Measurements from ENCODE around the gene AVPR2.

The AVPR2 gene

DNA sequence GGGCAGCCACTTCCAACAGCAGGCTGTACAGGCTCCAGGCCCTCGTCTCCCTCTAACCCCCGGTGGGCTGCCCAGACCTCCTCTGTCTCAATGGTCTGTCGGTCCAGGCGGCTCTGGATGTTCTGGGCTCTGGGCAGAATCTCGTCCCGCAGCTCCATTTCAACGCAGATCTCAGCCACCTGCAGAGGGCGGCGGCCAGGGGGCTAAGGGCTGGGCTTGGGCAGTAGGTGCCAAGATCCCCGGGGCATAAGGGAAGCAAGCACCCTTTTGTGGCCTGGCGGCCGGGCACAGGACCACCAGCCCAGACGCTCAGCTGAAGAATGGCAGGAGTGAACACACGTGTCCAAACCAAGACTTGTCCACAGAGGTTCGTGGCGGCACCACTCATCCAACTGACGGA lies 9.2 kb downstream of the AVPR2 start:
- no peak for DNase-seq (ENCODE audit: low spot score)

DNA sequence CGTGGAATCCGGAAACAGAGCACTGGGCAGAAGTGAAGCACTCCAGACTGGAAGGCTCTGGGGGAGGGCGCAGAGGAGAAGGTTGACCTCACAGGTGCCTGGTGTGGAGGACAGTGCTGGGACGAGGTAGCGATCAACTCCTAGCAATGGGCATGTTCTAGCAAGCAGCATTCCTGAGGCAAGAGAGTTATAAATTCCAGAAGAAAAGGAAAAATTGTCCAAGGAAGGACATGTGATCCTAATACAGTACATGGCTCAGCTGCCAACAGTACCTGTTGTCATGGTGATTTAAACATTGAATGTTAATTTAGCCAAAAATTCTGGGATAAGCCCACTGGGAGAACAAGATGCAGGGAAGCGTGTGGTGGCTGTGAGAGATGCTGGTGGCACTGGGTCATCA lies 13.4 kb downstream of the AVPR2 start:
- DNase-seq (ENCODE audit: low spot score): no peak

DNA sequence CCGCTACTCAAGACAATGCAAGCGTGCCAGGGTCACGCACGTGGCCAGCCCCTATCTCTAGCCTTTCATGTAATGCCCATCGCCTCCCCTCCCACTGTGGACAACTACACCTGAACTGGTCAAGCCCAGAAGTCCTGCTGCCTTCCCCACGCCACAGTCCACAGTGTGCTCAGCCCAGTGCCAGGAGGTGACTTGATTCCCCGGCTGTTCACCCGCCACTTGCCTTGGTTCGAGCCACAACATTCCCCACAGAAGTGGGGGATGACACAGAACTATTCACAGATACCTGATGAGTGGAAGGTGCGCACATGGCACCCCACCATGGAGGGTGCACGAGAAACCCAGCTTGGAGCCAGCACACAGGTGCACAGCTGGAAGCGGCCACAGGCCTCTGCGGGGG lies 14.8 kb downstream of the AVPR2 start:
- DNase-seq (ENCODE audit: low spot score): no peak

DNA sequence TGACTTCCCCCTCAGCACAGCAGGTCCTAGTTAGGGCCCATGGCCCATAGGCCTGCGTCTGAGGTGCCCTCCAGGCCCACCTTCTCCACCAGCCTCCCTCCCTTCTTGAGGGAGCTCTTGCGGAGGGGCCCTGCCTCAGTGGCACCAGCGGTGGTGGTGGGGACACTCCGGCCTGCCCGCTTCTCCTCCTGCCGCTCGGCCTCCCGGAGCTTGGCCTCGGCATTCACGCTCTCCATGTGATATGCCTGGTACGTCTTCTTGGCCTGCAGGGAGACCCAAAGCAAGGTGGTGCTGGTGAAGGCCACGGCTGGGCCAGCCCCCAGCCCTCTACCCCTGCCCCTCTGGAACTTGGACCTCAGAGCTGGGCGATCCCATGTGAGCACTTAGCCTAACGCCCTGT lies 16.1 kb downstream of the AVPR2 start:
- DNase-seq (ENCODE audit: low spot score): no peak

DNA sequence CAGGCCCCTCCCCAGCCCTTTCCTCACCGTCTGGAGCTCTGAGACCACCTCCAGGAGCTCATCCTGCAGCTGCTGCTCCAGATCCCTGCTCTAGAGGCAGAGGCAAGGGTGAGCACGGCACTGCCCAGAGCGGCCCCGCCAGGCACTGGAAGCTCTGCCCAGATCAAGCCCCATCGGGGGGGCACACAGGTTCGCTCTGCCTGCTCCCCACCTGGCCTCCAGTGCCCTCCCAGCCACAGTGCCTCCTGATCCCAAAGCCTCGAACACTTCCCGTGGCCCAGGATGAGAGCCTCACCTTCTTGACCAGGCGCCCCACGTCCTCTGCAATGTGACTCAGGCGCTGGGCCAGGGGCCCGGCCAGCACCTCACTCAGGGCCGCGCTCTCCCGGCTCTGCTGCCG lies 16.6 kb downstream of the AVPR2 start:
- DNase-seq (ENCODE audit: low spot score): no peak

DNA sequence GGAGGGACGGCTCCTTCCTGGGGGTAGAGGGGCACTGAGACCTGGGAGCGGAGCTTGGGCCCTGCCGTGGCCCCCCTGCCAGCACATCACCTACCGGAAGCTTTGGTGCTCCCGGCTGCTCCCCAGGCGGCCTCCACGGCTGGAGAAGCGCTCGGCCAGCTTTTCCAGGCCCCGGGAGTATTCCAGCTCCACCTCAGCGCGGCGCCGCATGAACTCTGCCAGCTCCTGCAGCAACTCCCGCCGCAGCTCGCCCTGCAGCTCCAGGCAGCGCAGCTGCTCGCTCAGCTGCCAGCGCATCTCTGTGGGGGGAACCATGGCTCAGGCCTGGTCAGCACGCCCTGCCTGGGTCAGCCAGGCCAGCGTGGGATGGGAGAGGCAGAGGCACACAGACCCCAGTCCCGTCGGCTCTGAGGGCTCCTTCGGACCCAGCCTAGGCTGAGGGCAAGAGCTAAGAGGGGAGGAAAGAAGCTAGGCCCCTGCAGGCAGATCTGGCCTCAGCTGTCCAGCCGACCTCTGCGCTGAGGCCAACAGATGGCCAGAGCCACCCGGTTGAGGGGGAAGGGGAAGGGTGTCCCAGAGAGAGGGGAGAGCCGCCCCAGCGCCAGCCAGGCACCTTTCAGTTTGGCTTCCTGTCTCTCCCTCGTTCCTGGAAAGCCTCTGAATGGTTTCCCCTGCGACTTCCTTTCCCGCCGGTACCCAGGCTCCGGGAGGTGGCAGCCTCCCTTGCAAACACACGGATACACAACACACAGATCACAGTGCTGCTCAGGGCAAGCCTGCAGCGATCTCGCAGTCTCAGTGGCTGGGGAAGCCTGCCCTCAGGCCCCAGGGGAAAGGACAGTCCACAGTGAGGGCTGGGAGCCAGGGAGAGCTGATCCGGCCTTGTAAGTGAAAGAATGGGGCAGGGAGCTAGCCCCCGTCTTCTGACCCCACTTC lies 17.3 kb downstream of the AVPR2 start:
- no peak for DNase-seq (ENCODE audit: low spot score)

DNA sequence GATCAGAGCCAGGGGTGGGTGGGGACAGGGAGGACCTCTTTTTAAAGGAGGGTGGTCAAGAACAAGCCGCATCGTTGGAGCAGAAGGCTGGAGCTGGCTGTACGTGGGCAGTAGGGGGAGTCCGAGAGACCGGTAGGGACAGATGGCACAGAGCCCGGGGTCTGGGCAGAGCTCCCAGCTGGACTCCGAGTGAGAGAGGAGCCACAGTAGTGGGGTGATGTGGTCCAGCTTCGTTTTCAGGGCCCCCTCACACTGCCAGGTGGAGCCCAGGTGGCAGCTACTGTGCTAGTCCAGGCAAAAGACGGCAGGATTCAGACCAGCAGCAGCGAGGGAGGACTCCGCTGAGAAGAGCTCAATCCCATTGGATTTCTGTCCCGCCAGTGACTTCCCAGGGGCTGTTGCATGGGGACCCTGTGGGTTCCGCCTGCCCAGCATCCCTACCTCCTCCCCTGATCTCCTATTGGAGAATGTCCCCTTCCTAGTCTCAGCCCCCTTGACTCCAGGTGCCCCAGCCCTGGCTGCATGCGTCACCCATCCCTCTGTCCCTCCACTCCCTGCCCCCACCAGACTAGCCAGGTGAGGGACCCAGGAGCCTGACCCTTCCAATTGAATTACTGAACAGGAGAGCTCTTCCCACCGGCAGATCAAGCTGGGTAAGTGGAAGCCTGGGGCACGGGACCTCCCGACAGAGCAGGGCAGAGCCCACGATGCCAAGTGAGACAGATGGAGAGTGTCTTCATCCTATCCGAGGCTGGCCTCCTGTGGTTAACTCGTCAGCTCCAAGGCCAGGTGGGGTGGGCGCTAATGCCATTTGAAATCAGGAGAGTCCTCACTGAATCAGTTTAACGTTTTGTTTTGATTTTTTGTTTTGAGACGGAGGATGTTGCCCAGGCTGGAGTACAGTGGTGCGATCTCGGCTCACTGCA lies 18.7 kb downstream of the AVPR2 start:
- peak; percentile 83 for DNase-seq (ENCODE audit: low spot score)

DNA sequence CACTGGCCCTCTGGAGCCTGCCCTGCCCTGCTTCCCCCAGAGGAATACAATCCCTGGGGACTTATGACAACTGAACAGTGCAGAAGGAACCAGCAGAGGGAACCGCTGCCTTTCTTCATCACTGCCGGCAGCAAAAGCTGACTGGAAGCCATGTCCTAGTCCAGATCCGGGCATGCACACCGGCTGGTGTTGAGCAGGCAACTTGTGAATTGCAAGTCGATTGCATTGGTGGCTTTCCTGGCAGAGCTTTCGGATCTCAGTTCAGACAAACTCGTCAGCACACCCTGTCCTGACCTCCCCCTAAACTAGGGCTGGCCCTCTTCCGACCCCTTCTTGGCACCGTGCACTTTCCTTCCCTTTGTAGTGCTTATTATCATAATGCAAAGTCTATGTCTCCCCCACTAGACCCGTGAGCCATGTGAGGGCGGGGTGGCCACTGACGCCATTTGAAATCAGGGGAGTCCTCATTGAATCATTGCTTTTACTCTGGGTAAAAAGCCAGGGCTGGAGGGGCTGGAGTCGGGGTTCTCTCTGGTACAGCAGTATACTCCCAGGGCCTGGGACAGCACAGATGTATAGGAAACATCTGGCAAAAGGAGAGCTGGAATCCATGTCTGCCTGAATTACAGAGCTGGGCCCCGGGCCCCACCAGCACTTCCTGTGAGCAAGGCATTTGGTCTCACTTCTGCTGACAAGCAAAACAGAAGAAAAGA lies 19.8 kb downstream of the AVPR2 start:
- DNase-seq (ENCODE audit: low spot score): peak; percentile 70

DNA sequence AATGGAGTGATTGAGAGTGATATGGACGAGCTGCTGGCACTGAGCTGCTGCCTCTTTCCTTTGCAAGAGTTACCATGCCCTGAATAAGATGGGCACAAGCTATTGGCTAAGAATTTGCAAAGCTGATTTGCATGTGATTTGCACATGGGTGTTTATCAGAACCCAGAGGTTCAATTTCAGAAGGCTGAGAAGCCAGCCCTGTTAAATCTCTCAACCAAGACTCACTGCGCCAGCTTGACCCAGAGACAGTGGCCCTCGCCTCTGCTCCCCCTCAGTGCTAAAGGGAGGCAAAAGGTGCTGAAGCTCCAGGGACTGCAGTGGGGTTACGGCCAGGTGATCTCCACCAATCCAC lies 20.9 kb downstream of the AVPR2 start:
- no peak for DNase-seq (ENCODE audit: low spot score)

DNA sequence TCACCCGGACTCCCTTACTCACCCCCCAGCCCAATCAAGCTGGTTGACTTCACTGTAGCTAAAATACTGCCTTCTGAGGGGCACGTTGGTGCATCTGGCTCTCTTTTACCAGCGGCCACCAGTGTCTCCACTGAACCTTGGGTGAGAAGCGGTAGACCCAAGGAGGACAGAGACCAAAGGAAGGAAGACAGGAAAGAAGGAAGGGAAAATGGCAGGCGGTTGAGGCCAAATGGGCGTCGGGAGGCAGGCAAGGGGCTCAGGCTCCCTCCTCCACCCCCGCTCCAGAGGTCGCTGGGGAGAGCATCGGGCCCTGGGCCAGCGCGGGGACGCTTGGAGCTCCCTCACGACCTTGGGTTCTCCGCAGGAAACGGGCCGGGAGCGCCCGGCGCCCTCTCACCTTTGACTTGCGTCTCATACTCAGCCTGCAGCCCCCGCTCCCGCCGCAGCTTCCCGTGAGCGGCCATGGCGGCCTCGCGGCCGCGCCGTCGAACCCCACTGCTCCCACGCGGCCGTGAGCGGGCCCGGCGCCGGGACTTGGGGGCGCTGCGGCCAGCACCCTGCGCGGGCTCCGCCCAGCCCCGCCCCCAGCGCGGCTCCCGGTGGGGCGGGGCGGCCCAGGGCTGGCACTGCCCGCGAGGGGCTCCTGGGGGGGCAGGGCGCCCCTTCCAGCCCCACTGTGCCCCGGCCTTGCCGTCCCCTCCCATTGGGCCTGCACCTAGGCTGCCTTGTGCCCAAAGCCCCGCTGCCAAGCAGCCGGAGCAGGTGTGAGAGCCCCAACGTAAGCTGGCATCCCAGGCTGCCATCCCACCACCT lies 21.5 kb downstream of the AVPR2 start, which contains the start of gene ARHGAP4:
ARHGAP4 (minus strand) TSS at position 526 of the 813 bp plus-strand sequence; CDS start at position 464, 62 bp downstream.
- no peak for DNase-seq (ENCODE audit: low spot score)

DNA sequence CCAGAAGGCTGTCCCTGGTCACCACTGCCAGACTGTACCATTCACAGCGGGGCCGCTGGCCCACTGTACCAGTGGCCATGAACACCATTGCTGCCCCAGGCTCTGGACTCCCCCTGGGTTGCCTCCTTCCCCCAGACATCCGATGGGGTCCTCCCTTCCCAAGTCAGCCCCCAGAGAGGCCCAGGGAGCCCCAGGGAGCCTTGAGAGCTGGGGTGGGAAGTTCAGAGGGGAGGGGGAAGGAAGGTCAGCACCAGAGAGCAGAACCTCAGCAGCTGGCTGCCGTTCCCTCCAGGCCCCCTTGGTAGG lies 22.0 kb downstream of the AVPR2 start:
- DNase-seq (ENCODE audit: low spot score): no peak

DNA sequence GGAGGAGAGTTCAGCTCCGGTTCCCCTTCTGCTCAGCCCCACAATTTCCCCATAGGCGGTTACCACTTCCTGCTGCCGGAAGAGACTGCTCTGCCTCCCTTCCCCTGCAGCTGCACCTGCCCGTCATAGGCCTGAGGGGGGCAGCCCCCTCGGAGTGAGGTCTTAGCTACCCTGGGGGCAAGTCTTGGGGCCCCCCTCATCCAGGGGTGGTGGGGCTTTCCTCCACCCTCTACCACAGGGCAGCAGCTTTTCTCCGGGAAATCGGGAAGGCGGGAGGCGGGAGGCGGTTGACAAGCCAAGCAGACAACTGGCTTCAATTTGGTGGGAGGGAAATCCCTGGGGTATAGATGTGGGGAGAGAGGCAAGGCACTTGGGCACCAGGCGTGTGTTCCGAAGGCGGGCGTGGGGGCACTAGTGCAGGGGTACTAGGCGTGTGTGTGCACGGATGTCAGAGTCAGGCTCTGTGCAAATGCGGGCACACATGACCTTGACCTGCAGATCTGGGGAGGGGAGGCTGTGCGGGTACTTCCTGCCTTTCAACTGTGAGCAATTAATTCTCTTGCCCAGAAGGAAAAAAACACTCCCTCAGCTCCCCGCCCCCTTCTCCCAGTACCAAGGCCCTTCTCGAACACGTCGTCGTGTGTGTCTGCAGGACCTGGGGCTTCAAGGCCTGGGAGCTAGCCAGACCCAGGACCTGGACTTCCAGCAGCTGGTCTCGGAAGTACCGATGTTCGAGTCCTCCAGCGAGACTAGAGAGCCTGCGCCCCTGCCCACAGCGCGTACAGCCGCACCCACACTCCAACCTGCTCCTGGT lies 22.6 kb downstream of the AVPR2 start:
- no peak for DNase-seq (ENCODE audit: low spot score)

DNA sequence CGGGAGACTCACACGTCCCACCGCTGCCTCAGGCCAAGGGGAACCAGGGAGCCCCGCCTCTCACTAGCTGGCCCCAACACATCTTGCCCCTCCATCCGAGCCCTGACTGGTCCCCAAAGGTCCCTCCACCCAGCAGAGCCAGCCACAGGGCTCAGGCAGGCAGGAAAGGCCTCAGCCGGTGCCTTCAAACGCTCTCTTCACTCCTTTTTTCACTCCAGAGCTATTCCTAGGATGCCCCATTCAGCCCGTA lies 23.1 kb downstream of the AVPR2 start:
- DNase-seq (ENCODE audit: low spot score): no peak

DNA sequence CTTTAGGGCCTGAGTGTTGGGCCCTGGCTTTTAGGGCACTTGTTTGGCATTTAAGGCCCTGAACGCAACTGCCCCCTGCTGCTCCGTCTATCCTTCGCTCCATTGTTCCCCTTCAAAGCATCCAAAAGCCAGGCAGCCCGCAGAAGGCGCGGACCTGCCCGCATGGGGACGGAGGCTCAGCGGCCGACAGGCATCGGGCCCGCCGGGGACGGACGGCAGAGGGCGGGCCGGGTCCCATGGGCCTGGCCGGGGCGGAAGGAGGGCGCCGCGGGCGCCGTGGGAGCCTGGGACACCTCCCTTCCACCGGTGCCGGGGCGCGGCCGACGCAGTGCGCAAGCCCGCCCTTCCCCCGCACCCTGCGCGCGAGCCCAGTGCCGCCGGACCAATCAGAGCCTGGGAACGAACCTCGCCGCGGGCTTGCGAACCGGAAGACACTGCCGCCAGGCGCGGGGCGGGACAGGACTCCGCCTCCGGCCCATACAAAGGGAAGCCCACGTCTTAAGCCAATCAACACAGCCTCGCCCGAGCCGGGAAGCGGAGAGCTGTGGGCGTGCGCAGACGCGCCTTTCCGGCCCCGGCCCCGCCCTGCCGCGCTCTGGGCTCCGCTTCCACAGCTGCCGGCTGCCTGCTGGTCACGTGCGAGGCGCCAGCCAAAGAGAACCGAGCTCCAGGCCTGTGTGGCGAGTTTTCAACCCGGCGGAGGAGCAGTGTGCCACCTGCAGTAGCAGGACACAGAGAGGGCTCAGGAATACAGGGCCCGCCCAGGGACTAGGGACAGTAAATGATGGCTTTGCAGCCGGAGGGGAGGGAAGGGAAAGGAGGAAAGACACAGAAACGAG lies 23.7 kb downstream of the AVPR2 start:
- DNase-seq (ENCODE audit: low spot score): peak; percentile 97

DNA sequence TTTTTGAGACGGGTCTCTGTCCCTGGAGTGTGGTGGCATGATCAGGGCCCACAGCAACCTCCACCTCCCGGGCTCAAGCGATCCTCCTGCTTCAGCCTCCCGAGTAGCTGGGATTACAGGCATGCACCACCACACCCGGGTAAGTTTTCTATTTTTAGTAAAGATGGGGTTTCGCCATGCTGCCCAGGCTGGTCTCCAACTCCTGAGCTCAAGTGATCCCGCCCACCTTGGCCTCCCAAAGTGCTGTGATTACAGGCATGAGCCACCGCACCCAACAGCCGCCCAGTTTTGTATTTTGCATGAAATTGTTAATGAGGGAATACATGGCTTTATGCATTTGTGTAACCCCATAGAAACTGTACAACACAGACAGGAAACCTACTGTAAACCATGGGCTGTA lies 24.4 kb downstream of the AVPR2 start:
- DNase-seq (ENCODE audit: low spot score): no peak

DNA sequence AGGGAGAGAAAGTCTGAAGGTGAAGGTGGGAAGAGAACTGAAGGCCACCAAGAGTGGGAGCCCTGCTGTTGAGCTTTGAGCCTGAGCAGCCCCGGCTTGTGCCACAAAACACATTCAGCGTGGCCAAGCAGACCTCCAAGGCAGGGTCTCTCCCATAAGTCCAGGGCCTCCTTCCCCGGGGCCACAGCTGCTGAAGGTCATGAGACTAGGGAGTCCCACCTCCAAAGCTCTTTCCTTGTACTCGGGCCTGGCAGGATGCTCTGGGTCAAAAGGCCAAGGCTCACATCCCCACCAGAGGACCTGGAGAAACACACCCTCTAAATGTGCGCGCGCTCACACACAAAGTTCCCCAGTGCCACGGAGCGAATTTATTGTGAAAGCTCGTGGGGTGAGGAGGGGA lies 25.1 kb downstream of the AVPR2 start:
- DNase-seq (ENCODE audit: low spot score): no peak

DNA sequence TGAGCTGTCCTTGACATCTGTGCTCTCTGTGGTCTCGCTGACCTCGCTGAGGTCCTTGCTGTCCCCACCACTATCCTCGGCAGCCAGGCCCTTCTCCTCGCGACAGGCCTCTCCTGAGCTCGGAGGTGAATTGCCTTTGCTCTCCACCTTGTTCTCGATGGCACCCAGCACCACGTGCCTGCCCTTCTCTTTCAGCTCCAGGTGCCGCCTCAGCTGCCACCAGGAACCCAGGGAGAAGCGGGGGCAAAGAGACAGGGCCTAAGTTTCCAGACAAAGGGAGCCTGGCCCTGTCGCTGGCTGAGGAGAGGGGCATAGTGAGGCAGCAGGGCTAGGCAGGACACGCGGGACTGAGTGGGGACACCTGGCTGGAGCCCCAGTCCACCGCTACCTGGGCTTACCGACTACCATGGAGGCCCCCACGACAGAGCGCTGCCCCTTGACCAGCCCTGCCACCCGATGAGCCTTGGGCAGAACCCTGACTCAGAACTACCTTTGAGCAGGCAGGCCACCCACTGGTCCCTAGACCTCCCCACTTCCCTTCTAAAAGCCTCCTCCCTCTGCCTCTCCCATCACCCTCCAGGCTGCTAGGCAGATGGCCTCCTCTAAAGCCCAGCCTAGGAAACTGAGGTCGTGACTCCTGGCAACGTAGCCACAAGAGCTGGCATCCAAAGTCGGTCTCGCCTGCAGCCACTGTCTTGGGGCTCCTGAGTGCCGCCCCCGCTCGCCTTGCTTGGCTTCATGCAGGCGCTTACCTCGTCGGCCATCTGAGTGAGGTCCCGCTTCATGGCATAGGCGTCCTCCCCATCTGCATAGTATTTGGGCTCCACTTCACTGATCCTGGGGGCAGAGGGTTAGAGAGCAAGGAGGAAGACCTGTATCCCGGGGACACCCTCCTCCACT lies 25.8 kb downstream of the AVPR2 start:
- no peak for DNase-seq (ENCODE audit: low spot score)

DNA sequence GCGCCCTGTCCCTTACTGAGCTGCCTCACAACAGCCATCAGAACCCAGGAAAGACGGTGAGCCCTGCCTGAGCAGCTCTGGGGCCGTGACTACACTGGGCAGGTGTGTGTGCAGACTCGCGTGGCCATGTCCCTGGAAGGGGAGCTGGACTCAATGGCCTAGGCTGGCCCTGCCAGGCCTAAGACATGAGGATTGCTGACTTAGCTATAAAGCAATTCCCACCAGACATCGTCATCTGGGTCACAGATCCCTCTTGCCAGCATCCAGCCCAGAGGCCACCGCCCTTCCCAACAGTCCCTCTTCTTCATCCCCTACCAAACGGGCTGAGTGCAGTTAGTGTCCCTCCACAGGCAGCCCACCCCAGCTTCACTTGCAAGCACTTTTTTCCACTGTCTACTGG lies 26.7 kb downstream of the AVPR2 start:
- DNase-seq (ENCODE audit: low spot score): no peak

DNA sequence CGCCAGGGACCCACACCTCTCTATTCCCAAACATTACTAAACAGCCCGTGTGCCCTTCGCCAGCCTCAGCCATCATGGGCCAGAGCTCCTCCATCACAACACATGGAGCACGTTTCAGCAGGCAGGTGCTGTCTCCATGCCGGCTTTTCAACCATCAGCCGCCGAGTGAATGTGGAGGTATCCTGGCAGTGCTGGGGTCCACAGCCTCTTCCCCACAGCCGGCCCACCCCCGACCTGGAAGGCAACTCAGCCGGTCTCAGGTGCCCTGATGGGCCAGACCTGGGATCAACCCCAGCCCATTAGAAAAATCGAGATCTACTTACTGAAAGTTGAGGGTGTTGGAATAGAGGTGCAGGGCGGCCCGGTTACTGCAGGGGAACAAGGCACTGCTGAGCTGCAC lies 27.3 kb downstream of the AVPR2 start:
- DNase-seq (ENCODE audit: low spot score): no peak

All from HuH-7 (cell line).